Inferior parietal cortex (tissue), 1 donor: ENCODE results near the gene ATP10D.

ENCODE experiments used
- DNase-seq: peaks from one replicate; pipeline ENCODE4 v3.0.0-alpha.2; 2016; ENCODE audit errors: extremely low spot score

The ATP10D gene

GRCh38 chr4:47579235-47579634 lies 94.2 kb downstream of the ATP10D start:
- DNase-seq = no peak

DNA sequence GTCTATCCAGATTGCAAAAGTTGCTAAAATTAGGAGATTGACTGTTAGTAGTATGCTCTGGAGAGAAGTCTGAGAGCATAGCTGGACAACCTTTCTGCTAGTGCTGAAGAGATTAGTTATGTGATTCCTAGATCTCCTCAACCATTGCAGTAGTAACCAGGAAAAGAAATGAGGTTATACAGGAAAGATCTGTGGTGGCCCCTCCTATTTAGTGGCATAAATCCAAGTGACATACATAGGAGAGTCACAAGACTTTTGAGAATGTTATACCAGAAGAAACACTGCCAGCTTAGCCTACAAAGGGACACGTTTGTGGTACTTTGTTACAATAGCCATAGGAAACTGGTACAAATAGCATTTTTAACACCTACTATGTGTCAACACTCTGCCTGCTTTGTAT lies 105.2 kb downstream of the ATP10D start:
- no peak for DNase-seq

GRCh38 chr4:47597696-47598095 lies 112.6 kb downstream of the ATP10D start:
- no peak for DNase-seq

- no peak for DNase-seq
These were observed 113.2 kb downstream of the ATP10D start for GRCh38 chr4:47598320-47598719.

- DNase-seq = no peak
These were observed 113.8 kb downstream of the ATP10D start for GRCh38 chr4:47598896-47599295.

GRCh38 chr4:47606482-47606881 lies 121.4 kb downstream of the ATP10D start:
- no peak for DNase-seq

DNA sequence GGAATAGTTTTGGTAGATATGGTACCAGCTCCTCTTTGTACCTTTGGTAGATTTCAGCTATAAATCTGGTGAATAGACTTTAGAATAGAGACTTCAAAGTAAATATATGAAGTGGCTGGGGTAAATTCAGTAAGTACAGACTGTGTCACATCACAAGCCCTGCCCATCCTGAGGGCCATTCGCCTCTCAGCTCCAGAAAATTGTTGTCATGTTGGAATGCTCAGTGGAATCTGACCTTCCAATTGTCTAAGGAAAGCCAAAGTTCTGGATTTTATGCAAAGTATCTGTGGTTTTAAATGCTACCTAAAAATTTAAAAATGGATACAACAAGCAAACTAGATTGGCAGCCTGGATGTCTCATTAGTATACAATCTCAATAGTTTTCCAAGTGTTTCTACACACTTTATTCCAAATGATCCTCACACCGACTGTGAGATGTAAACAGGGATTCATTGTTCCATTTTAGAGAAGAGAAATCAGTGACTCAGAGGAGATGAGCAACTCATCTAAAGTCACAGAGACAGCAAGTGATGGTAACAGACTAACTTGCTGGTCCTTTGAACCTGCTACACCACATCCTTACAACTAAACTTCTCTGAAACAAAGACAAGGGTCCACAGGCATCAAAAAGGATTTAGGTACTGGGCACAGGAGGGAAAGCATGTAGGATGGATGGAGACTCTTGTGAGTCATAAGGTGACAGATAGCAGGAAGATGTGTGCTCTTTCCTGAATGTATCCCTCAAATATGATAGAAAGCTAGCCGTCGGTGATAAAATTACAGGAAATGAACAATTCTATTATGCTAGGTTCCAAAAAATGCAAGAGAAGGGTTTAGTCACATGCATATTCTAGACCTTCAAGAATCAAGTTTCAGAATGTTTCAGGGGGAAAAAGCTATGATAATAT lies 127.3 kb downstream of the ATP10D start:
- no peak for DNase-seq

DNA sequence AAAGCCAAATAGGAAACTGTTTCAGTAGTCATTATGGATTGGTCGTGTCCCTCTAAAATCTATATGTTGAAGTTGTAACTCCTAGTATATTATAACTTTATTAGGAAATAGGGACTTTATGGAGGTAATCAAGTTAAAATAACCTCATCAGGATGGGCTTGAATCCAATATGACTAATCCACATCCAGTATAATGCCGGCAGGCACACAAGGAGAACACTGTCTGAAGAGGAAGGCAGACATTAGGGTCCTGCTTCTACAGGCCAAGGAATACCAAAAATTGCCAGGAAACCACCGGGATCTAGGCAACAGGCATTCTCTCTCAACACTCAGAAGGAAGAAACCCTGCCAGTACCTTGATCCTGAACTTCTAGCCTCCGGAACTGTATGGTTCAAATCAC lies 130.3 kb downstream of the ATP10D start:
- DNase-seq = no peak

- no peak for DNase-seq
These were observed 132.5 kb downstream of the ATP10D start for GRCh38 chr4:47617607-47618006.

DNA sequence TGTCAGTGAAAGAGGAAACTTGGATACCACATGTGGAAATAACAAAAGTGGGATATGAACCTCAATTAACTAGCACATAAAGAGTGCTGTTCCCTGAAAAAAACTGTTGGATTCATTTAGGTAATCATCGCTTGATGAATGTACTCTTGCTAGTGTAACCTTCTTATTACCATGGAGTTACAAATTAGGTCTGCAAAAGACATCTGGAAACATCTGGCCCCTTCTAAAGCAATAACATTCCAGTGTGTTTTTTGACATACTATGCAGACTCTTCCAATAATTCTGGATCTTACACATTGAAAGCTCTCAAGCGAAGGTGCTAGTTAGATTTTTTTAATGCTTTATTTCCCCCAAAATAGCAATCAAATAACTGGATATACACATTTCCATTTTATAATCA lies 134.6 kb downstream of the ATP10D start:
- no peak for DNase-seq

GRCh38 chr4:47621181-47621580 lies 136.1 kb downstream of the ATP10D start:
- no peak for DNase-seq

DNA sequence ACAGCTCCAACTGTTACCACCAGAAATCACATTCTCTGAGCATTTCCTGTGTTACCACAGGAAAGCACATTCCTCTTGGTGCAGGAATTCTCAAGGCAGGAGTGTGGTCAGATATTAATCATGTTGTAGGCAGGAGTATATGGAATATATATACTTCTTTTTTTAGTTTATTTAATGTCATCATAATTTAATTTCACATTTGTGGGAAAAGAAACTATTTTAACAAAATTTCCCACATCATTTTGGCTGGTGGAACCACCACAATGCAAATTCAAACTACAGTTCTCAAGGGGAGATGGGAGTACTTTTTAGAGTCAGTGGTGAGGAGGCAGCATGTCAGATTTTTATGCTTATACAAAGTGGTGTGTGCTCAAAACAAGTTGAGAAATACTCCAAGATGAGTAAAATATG lies 139.0 kb downstream of the ATP10D start:
- DNase-seq = no peak

DNA sequence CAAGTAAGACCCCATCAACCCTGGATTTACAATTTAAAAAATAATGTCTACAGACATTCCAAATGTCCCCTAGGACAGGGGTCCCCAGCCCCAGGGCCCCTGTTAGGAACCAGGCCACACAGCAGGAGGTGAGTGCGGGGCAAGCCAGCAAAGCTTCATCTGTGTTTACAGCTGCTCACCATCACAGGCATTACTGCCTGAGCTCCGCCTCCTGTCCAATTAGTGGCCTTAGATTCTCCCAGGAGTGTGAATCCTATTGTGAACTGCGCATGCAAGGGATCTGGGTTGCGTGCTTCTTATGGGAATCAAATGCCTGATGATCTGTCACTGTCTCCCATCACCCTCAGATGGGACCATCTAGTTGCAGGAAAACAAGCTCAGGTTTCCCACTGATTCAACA lies 146.1 kb downstream of the ATP10D start:
- no peak for DNase-seq

DNA sequence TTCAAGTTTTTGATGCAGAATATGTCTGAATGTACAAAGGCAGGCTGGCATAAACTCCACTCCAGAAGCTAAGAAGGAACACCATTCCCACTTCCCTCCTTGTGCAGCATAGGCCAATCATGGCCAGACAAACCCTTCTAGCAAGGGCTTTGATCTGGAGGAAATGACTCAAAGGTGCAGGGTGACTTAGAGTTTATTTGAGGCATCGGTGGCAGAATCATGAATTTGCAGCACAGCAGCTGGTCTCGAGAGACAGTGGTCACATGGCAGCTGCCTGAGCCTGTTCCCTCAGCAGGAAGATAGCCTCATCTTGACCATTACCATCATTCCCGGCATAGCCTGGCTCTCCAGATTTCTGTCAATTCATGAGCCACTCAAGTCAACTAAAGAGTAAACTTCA lies 154.5 kb downstream of the ATP10D start:
- no peak for DNase-seq

DNA sequence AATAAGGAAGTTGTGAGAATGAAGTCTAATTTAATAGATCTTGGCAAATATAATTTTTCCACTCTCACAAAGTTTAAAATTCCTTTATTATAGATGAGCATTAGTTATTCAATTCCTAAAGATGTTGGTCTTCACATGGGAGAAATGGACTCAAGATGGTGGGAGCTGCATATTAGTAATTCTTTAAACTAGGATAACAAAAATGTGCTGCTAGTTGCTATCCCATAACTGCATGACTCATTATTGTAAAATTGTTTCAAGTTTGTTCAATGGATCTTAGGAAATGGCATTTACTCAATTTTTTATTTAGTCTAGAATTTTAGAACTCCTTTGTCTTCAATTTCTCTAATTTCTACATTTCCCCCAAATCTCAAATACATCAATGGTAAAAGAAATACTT lies 155.8 kb downstream of the ATP10D start:
- DNase-seq = no peak

DNA sequence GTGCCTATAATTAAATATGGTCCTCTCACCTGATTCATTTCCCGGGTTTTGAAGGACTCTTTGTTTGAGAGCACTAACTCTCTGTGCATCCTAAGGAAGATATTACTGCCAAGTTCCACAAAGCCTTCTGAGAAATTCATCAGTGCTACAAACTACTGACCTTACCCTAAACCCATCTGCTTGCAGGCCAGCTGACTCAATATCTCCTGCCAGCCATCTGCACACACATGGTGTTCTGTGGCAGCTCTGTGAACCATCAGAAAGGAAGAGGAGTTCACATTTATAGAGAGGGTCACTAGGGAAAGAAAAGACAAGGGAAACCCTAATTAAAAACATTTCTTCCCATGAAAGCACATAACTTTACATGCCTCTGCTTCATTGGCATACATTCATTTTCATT lies 156.7 kb downstream of the ATP10D start:
- no peak for DNase-seq

DNA sequence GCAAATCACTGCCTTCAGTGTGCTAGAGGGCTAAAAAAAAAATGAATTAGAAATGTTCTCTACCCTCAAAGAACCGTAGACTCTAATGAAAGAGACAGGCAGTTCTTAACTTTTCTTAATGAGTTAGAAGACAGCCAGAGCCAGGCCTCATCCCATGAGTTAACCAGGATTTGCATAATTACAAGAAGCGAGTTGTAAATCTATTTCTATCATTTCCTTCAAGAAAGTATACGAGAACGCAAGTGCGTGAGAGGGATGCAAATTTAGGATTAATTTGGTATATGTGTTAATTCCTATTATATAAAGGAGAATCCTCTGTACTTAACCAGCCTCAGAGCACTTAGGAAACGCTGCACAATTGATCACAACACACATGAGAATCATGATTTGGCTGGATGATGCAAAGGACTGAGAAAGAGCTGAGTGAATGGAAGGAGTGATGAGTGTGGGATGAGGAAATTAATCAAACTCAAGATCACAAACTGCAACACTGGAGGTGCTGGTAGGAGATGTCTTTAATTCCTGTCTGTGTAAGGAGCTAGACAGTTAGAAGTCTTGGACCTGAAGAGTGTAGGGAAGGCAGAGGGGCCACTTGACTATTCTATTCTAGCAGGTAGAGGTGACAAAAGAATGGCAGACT lies 157.2 kb downstream of the ATP10D start:
- DNase-seq = no peak
